Activated T-cell treated with anti-CD3 and anti-CD28 coated beads for 4 hours (primary cell): ENCODE results near the gene DNAJB12.
"Not testable (repeated sequence)": the region's sequence is repeated elsewhere in the genome, so short reads cannot be mapped to it uniquely, and the experiment has no call there.

Source experiments
- DNase-seq: peaks from one replicate; pipeline ENCODE4 v3.0.0-alpha.2; 2020

Gene DNAJB12

DNA sequence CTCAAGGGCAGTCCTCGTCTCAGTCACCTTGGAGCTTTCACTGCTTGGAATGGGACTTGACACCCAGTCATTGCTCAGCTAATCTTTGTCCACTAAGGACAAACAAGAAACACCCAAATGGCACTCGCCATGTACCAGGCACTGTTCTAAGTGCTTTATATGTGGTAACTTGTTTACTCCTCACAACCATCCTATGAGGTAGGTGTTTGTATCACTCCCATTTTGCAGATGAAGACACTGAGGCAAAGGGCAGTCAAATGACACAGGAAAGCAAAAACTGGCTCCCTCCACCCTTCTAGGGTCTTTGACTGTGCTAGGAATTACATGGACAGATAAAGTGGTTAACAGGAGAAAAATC, 24.7 kb downstream of the DNAJB12 start:
- no peak for DNase-seq

DNA sequence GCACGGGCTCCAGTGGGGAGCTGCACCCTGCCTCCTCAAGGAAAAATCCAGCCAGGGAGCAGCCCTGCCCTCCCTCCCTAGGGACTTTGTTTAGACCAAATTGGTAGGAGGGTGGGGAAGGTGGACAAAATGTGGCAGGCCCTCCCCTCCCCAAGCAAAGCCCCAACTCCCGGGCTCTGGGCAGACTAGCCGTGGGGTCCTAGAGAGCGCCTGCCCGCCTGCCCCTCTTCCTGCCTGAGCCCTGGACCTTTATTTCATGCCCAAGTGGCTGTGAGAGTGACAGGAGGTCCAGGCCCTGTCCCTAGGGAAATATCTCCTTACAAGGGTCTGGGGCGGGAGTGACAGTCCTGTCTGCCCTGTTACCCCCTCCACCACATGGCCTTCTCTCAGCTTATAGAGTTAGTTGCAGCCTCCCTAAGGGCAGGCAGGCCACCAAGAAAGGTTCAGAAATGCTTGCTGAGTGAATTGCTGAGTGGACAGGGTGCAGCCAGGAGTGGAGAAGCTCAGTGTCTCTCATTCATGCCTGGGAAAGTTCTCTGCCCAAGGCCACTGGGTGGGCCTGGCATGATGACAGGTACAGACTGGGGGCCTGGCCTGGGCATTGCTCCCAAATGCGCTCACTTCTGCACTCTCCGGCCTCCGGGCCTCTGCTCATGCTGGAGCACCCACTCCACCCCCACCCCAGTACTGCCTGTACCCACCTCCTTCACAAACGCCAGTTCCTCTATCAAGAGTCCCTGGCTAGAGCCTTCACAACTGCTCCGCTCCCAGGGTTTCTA, 25.2 kb downstream of the DNAJB12 start:
- no peak for DNase-seq

DNA sequence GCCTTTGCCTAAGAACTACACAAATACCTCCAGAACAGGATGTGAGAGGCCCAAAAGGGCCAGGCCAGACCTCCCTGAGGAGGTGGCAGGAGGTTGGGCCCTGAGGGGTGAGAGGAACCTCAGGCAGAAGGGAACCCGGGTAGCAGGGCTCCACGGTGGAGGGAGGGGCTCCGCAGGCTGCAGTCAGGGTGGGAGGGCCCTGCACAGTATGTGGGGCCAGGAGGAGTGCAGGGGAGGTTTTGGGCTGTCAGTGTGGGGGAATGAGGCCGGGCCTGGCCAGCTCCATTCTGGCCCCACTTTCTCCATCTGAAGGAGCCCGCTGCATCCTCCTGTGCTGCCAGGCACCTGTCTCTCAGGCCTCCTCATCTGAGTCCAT, 25.9 kb downstream of the DNAJB12 start:
- no peak for DNase-seq

DNA sequence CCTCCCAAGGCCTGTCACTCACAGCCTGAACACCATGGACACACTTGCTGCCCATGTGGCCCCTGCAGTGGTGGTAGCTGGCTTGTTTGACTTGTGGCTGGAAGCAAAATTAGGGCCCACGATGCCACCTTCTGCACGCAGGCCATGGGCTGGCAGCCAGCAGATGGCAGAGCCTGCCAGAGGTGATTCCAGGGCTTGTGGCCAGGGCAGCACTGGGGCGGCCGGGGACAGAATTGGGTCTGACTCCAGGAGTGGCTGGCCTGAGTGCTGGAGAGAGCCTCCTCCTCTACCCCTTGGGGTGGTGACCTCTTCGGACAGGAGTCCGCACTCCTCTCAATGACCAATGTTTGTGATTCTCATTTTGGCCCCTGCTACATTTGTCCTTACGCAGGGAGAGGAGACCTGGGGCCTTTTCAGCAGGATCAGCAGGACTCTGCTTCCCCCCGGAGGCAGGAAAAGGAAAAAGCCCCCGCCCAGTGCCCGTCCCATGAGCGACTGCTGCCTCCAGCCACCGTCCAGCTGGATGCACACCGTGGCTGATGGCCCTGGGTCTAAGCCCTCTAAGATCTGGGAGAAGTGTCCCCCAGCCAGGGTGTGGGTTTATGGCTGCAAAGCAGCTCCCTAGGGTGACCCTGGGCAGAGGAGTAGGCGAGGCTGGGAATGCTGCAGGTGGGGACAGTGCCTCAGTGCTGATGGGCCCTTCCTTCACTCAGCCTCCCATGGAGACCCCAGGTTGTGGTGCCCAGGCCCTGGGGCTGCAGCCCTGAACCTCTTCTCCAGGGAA, 26.5 kb downstream of the DNAJB12 start:
- DNase-seq: no peak

DNA sequence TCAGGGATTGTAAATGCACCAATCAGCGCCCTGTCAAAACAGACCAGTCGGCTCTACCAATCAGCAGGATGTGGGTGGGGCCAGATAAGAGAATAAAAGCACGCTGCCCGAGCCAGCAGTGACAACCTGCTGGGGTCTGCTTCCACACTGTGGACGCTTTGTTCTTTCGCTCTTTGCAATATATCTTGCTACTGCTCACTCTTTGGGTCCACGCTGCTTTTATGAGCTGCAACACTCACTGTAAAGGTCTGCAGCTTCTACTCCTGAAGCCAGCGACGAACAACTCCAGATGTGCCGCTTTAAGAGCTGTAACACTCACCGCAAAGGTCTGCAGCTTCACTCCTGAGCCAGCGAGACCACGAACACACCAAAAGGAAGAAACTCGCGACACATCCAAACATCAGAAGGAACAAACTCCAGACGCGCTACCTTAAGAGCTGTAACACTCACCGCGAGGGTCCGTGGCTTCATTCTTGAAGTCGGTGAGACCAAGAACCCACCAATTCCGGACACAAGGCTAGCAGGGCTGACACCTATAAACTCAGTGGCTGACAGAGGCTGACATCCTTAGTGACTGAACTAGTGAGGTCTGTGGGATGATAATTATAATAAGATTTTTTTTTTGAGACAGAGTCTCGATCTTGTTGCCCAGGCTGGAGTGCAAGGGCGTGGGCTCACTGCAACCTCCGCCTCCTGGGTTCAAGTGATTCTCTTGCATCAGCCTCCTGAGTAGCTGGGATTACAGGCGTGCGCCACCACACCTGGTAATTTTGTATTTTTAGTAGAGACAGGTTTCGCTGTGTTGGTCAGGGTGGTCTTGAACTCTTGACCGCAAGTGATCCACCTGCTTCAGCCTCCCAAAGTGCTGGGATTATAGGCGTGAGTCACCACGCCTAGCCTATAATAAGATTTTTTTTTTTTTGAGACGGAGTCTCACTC, 27.8 kb downstream of the DNAJB12 start:
- DNase-seq: peak; percentile 48

DNA sequence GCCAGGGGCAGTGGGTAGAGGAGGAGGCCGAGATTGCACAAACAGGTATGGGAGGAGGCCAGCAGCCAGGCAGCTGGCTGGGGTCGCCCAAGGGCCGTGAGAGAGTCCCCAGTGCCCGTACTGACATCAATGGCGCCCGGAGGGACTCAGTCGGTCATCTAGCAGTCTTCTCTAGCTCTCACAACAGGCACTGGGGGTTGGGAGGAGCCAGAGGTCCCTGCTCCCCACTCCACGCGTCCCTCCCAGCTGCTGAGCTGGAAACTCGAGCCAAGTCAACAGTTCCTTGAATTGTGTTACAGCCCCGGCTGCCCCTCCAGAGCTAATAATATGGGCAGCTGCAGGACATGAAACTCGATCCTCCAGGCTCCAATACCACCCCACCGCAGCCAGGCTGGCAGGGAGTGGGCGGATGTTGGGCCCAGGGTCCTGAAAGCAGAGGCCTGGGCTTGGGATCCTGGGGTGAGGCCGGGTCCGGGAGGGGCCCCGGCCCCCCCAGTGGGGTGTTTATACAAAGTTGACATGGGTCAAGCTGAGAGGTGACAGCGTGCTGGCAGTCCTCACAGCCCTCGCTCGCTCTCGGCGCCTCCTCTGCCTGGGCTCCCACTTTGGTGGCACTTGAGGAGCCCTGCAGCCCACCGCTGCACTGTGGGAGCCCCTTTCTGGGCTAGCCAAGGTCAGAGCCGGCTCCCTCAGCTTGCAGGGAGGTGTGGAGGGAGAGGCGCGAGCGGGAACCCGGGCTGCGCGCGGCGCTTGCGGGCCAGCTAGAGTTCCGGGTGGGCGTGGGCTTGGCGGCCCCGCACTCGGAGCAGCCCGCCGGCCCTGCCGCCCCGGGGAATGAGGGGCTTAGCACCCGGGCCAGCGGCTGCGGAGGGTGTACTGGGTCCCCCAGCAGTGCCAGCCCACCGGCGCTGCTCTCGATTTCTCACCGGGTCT, 29.2 kb downstream of the DNAJB12 start:
- DNase-seq: not testable (repeated sequence)

DNA sequence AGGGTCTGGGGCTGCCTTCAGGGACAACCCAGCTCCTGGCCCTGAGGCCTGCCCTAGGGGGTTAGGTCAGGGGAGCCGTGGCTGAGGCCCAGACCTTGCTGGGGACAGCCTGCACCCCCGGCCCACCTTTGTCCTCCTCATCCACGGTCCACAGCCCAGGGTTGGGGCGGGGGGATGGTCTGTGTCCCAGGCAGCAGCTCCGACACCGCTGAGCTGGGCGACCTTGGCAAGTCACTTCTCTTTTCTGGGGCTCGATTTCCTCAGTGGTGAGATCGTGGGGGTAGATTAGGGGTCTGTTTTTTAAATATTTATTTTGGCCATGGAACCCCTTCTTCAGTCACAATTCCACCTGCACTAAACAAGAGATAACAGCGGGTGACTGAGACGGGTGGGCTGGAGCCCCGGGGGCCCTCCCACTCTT, 30.9 kb downstream of the DNAJB12 start:
- DNase-seq: no peak

DNA sequence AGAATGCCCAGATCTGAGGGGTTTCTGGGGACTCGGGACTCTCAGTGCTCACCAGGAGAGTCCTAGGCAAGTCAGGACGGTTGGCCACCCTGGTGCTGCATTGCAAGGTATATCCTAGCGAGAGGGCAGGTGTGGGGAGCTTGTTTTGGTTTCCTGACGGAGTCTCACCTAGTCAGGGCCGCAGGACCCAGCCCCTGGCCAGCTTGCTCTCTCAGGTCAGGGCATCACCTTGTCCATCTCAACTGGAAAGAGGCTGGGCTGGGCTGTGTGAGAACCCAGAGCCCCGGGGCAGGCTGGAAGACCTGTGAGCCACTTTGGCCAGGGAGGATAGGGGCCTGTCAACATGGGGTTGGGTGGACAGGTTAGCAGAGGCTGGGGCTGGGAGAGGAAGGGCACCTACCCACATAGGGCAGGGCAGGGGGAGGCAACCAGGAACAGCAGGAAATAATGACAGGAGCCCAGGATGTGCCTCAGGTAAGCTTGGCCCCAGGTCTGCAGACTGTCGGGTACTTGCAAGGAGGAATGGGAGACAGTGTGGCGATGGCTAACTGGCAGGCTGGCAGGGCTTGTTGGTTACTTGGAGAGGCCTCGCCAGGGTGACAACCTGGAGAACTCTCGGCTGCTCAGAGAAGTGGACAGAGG, 31.5 kb downstream of the DNAJB12 start:
- DNase-seq: no peak

DNA sequence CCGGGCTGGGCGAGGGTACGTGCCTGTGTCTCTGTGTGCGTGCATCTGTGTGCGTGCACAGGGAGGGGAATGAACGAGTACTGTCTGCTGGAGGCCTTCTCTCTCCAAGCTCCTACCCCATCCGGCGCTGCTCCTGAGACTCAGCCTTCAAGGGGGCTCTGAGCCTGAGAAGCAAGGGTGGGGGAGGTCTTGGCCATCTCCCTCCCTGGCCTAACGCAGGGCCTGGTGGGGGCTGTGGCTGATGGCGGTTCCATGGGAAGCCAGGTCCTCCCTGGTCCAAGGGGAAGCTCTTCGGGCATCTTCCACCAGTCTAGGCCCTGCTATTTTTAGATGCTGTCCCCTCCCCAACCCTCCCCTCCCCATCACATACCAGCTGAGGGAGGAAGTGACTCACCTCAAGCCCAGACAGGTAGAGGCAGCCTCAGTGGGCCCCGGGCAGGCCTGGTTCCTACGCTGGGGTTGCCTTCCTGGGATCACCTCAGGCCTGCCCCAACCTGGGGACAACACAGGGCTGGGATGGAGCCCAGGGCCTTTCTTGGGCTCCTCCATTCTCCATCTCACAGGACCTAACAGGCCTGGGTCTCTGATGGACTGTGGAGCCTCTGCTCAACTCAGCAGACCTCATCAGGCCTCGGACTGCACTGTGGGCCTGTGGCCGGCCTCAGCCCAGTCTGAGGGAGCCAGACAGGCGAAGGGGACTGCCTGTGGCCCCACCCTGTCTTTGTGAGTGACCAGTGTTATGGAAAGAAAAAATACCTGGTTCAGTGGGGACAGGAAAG, 32.2 kb downstream of the DNAJB12 start:
- DNase-seq: peak; percentile 63

DNA sequence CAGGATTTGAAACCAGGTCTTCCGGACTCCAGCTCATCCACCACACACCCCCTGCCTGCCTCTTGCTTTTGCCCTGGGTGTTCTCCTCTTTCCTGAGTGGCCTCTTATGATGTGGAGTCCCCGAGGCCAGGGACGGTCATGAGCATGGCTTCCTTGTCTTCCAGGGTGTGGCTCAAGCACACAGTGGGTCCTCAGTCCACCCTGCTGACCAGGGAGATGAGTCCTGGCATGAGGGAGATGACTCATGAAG, 32.8 kb downstream of the DNAJB12 start:
- DNase-seq: no peak

DNA sequence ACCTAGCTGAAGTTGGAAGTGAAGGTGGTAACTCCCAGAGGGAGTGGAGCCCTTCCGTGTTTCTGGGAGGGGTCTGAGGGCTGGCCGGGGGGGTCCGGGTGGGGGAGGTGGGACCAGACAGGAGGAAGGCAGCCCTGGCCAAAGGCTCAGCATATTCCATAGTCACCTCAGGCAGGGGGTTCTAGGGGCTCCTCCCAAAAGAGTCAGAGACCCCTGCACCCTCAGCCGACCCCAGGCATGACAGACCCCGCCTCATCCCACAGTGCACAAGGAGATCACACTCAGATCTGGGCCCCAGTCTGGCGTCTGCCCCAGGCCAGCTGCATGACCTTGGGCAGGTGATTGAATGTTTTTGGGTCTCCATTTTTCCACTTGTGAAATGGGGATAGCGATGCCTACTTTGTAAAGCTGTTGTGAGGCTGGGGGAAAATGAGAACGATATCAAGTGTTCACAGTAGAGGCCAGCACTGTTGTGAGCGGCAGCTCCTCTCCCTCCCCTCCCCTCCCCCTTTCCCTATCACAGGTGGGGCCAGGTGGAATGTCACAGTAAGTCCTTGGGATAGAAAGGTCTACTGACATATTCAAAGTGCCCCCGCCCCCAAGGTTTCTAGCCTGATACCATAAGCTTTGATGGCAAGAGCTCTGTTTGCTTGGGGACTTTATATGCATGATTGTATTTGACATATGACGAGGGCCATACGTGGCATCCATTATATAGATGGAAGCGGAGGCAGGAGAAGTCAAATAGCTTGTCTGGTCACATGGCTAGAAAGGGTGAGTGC, 33.3 kb downstream of the DNAJB12 start:
- no peak for DNase-seq

DNA sequence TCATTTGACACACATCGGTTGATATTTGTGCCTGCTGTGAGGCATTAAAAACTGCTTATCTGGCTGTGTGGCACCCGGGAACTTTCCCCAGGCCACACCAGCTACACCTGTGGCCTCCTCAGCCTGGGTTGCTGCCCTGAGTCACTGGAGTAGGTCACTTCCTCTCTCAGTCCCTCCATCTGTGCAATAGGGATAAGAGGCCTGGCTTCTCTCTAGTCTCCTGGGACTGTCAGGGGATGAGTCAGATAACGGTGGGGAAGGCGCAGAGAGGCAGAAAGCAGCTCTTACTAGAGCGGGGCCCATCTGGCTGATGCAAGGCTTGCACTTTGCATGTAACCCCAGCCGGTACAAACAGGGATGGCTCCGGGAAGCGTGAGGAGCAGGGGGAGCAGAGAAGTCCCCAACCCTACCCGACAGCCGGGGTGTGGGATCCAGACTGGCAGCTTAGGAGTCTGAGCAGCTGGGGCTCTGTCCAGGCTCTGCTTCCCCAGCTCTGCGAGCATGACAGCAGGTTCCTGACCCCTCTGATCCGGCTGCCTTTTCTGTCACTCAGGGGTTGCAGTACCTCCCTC, 34.0 kb downstream of the DNAJB12 start:
- DNase-seq: peak; percentile 48

DNA sequence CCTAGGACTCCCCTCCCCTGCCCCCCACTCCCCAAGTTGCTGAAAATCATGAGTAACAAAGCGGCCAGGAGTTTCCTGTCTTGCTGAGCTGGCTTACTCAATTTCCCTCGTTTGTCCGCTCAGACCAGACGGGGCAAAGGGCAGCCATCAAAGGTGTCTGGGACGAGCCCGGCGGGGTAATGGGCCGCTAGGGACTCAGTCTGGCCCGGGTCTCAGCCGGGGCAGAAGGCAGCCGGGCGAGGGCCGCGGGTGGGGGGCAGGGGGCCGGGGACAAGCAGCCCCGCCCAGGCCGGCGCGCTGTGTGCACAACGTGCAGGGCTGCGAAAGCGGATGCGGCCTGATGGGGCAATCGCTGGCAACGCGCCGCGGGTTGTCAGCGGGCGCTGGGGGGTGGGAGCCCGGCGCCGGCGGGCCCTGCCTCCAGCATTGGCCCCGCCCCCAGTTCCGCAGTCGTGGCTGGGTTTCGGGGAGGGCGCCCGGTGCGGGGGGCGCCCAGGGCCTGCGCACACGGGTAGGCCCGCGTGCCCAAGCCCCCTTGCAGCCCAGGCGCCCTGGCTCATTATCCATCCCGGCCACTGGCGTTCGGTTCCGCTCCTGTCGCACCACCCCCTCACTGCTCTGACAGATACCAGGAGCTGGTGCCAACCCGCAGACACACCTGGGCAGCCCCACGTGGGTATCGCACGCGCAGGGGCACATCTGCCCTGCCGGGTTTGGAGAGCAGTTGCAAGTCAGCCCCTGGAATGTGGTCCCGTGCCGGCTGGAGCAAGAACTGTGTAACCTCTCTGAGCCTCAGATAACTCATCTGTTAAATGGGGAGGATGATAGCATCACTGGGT, 35.1 kb downstream of the DNAJB12 start:
- peak; percentile 75 for DNase-seq

DNA sequence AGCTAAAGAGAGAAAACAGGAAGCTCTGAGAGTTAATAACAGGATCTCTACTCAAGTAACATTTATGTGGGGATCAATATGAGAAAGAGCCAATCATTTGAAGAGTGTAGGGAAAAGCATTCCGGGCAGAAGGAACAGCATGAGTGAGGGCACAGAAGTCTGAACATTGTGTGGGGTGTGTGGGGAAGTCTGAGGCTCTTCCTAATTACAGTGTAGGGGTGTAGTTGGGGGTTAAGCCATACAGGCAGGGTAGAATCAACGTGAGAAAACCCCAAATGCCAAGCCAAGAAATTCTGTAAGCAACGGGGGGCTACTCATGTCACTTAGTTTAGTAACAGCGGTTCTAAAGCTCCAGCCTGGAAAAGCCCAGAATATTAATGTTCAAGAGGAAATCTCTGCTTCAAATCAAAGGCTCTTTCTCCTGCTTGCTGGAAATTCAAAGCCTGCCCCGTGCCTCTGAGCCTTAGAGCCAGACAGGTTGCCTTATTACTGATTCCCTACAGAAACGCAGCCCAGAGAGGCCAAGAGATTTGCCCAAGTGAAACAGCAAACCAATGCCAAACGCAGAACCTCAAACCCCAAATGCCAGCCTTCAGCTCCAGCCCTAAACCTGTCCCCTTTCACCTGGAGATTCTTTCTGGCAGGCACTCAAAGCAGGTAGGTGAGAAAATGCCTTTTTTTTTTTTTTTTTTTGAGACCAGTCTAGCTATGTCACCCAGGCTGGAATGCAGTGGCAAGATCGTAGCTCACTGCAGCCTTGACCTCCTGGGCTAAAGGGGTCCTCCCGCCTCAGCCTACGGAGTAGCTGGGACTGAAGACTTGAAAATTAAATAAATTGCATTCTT, 36.1 kb downstream of the DNAJB12 start:
- no peak for DNase-seq

DNA sequence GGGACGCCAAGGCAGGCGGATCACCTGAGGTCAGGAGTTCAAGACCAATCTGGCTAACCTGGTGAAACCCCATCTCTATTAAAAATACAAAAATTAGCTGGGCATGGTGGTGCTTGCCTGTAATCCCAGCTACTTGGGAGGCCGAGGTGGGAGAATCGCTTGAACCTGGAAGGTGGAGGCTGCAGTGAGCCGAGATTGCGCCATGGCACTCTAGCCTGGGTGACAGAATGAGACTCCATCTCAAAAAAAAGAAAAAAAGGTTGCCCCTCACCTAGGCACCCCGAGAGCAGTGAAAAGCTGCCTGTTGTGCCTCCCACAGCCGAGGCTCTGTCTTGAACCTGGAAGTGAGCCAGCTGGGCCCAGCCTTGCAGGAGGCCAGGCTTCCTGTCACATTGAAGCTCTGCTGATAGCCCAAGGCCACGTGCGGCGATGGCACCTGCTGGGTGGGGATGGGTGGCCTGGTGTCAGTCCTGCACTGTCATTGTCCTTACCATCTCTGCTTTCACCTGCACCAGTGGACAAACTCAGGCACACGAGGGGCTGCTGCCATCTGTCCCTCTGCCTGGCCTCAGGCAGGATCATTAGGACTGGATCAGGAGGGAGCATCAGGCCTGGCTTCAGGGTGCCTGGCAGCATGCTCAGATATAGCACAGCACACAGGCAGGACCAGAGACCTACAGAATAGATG, 37.8 kb downstream of the DNAJB12 start:
- no peak for DNase-seq

DNA sequence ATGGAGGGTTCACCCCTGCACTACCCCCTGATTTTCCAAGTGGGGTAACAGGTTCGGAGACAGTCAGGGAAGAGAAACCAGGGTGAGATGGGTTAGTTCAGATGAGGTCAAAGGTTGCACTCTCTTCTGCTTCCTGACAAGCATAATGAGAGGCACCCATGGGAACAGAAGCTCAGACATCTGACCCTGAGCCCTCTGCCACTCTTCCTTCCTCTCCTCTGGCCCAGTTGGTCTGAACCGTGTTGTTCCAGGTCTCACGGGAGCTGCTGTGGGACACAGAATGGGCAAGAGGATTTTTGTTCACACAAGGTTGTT, 38.4 kb downstream of the DNAJB12 start:
- DNase-seq: no peak

DNA sequence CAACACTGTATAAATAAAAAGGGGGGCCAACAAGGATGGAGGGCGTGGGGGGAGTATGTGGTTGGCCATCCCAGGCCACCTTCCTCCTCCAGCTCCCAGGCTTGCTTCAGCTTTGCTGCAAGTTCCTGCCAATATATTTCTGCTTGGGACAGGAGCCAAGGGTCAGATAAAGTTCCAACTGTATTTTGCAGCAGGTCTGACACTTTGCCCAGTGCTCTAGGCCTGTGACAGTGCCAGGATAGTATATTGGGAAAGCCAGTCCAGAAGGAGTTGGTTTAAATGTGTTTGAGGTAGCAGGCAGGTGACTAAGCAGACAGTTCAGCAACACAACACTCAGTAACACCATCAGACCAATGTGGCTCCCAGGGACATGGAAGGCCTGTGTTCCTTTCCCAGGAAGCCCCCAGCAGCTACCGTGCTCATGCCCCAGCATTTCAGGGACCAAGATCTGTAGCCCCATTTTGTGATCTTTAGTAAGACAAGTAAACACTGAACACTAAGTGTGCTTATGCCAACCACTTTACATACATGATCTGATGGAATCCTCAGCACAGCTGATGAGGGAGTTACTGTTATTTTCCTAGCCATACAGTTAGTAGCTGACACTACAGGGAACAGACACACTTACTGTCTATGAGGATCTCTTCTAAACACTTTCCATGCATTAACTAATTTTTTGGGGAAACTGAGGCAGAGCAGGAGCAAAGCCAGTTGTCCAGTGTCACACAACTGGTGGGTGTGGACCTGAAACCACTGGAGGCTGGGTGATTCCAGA, 38.9 kb downstream of the DNAJB12 start:
- no peak for DNase-seq
